HG02870 (cell line): ENCODE data around the gene VIL1.

ENCODE experiments used
- ATAC-seq: cut with Tn5 transposase; IDR thresholded peaks from one replicate; pipeline ENCODE4 v1.9.1; 2021; ENCODE audit warnings: mild to moderate bottlenecking, moderate library complexity; ENCODE audit not compliant: unreplicated experiment

VIL1 gene

DNA sequence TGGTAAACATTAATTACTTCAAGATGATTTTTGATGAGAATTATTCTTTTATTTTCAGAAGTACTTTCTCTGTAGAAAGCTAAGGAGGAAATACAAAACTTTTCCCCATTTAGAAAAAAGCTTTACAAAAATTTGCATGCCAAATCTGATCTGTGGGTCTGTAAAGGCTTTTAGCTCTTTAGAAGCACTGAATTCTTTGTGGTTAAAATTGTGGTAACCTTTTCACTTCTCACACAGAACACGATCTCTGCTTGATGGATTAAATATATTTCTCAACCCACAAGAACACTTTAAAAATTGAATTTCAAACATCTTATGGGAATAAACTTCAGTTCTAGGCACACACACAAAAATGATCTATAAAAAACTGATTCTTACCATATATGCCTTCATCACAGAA, 63.7 kb downstream of the VIL1 start:
- no peak for ATAC-seq

DNA sequence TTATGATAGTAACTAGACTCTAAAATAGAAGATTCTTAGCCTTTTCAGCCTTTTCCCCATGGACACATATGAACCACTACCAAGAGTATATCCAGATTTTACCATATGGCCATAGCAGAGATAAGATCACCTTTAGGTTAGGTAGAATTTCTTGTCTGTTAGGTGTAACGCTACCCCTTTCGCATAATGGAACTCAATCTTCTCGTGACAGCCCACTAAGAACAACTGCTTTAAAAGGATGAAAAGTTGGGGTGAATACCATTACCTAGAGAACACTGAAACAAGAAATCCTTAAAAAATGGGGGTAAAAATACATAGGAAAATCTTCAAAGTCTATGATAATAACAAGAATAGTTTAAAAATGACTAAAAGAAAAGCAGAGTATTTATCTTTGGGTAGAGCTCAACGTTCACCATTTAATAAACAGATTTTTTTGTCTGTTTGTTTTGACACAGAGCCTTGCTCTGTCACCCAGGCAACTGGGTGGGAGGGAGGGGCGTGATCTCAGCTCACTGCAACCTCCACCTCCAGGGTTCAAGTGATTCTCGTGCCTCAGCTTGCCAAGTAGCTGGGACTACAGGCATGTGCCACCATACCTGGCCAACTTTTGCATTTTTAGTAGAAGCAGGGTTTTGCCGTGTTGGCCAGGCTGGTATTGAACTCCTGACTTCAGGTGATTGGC, 67.2 kb downstream of the VIL1 start:
- ATAC-seq = no peak

DNA sequence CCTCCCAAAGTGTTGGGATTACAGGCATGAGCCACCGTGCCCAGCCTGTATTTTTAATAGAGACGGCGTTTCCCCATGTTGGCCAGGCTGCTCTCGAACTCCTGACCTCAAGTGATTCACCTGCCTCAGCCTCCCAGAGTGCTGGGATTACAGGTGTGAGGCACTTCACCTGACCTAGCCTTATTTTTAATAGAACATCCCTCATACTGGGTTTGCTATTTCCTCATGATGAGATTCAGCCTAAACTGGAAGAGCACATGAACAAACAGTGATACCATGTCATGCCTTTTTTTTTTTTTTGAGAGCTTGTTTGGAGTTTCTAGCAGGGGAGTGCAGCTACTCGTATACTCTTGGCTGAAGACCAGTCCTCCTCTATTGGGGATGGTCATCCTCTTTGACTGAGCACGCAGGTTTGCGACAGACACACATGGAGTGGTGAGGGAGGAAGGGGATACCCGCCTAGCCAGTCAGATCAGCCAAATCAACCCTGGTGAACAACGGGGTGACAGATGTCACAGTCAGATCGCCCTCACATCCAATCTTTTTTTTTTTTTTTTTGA, 81.7 kb downstream of the VIL1 start:
- no peak for ATAC-seq

DNA sequence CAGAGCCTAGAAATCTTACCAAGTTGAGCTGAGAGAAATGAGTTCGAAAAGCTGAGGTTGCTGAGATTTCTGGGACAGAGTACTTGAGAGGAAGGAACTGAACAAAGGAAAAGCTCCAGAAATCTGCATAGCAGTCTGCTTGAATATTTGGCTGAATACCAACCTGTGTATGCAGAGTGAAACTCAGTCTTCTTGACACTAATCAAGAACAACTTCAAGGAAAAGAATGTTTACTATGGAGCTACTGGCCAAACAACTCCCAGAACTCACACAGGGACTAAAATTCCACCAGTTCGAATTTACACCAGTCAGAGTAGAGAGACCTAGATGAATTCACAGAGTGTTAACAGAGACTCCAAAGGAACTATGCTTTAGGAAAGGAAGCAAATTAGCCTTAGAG, 82.7 kb downstream of the VIL1 start:
- no peak for ATAC-seq
